NCI-H187 treated with DMSO at 0.1 percent for 48 hours (cell line): Measurements from ENCODE around the gene P3R3URF.
A peak's percentile ranks its signal among the peaks of the same experiment; 100 is the strongest.

Experiments used
- DNase-seq: peaks from one replicate; lab custom pipeline; 2025; lab: John Stamatoyannopoulos, UW

The P3R3URF gene

DNA sequence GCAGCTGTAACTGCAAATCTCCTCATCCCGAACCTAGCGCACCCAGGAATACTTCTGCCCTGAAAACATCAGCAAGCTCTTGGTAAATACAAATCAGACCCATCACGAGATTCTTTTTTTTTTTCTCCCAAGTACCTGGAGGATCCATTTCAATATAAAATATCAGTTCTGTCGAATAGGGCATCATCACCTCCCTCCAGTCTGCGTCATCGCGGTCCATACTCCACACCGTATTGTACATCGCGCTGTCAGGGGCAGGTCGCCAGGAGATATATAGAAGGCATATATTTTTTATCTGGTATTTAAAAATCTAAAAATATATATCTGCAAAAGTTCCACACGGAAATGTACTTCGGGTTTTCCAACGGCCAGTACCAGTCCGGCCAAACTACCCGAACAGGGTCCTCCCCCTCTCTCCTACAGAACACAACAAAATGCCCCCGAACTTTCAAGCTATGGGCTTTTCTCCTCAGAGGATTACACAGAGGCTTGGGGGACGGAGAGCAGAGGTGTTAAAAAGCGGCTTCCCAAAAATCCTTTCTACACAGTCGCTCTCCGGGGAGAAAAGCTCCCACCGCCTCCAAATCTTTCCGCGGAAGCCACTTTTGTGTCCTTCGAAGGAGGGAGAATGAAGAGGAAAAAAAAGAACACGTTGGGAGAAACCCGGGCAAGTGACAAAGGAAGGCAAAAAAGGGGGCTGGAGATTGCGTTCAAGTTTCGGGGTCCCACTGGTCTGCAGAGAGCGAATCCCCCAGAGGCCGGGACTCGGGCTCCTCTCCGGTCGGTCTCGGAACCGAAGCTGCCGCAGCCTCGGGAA, 44.4 kb downstream of the P3R3URF start:
- peak; percentile 49 for DNase-seq

DNA sequence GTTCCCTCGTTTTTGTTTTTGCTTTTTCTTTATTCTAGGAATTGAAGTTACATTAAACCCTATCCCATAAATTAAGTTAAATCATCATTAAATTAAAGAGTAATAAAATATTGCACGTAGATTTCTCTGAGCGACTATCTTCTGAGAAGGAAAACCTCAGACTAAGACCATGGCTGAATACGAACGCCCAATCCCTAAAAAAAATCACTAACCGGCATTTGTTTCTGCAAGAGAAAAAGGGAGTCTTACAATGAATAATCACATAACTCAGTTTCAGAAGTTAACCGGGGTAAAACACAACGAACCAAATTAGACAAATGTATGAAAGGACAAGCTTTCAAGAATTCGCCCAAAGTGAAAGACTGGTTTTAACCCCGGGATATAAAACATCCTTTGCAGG, 45.2 kb downstream of the P3R3URF start:
- DNase-seq = no peak

DNA sequence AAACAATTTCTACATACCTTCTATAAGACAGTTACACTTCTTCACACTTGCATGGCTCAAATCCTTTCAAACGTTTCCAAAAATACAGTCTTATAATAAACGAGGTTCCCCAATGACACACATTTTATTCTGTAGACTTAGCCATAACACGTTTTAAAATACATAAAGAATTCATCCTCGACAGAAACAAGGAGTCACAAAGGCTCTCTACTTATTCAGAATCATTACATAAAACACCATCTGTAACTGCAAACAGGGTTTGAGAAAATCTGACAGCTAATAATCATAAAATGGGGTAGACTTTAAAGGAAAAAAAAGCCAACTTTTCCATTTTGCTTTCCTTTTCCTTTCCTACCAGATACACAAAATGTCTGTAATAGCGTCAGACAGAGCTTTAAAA, 45.7 kb downstream of the P3R3URF start:
- no peak for DNase-seq

DNA sequence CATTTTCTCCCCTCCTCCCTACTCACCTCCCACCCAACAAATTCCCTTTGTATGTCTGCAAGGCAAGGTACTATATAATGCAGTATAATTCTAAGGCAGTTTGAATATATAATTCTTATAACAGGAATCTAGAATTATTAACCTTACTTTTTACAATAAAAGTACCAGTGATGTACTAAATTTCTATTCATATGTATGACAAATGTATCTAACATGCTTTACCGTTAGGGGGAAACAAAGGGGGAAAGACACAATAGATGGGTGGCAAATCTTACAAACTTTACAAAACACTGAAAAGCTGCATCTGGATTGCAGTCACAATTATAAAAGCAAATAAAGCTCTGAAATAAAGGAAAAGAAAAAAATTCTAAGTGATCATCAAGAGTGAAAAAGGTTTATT, 46.2 kb downstream of the P3R3URF start:
- DNase-seq = no peak

- DNase-seq = no peak
Observed at GRCh38 chr1:46128344-46128743, 47.9 kb downstream of the P3R3URF start.
